HG03159 (cell line): ENCODE results near the gene VCL.
A peak's percentile ranks its signal among the peaks of the same experiment; 100 is the strongest.
"Not testable (repeated sequence)": the region's sequence is repeated elsewhere in the genome, so short reads cannot be mapped to it uniquely, and the experiment has no call there.

Experiments
- ATAC-seq: cut with Tn5 transposase; IDR thresholded peaks from one replicate; pipeline ENCODE4 v1.9.1; 2021; ENCODE audit warnings: mild to moderate bottlenecking, moderate library complexity; ENCODE audit not compliant: unreplicated experiment

The VCL gene

DNA sequence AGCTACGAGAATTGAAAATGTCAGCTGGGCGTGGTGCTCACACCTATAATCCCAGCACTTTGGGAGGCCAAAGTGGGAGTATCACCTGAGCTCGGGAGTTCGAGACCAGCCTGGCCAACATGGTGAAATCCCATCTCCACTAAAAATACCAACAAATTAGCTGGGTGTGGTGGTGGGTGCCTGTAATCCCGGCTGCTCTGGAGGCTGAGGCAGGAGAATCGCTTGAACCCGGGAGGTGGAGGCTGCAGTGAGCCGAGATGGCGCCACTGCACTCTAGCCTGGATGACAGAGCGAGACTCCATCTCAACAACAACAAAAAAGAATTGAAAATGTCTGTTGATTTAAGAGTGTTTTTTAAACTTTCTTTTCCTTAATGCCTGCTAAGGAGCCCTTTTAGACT, 149.1 kb downstream of the VCL start:
- not testable (repeated sequence) for ATAC-seq

DNA sequence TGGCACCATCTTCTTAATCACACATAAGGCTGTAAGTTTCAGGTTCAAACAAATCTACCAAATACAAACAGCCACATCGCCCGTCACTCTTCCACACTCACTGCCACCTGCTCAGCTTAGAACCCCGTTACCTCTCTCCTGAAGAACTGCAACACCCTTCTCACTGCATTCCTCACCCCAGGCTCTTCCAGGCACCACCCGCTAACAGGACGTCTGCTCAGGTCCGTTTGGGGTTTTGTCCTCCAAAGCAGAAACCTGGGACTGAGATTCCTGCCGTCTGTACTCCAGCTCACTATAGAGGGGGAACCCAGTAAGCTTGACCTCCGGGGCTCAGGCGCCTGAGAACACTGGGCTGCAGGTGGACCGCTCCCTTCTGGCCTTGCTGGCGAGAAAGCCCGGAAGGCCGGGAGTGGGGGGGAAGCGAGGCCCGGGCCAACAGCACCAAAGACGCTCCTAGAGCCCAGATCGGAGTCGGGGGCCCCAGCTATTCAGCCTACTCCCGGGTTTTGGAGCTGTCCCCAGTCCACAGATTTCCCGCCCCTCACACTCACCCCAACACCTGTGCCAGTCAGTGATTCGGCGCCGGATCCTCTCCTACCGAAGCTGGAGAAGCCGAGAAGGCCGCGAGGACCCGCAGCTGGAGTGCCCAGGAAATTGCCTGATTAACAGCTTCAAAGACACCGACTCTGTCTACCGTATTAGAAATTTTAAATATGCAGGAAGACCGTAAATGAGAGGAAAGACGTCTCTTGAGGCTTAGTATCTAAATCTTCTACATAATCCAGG, 152.5 kb downstream of the VCL start, which contains the start of gene AP3M1:
AP3M1 (minus strand) TSS at position 625 of the 786 bp plus-strand sequence. CDS start 12,449 bp downstream, outside the sequence.
- ATAC-seq = peak; percentile 35

DNA sequence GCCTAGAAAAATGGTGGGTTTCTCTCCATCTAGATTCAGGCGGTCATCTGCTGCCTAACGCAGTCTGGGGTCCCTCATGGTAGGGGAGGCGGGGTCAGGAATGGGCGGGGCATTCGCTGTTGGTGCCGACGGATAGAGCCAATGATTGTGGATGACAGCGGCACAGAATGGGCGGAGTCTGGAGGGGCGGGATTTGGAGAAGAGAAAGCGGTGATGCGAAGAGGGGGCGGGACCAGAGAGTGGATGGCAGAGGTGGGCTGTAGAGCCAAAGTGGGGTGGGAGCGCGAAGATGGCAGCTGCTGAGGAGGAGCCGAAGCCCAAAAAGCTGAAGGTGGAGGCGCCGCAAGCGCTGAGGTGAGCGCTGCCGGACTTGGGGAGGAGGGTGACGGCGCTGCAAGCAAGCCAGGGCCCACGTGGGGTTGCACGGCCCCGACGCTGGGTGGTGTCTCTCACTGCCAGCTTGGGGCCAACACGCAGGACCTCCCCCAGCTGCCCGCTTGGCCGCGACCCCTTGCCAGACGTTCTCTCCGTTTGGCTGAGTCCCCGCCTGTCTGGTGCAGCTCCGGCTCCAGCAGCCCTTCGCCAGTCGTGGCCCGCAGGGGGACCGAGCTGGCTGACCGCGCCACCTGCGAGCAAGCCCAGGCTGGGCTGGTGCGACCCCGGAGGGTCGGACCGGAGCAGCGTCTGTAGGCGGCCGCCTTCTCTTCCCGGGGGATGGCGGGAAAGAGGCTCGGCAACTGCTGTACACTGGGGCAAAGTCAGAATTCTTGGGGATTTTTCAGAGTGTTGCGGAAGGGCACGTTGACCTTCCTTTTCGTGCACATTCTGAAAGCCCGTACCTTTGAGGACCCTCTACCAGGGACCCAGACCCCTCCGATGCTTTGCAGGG, 153.3 kb downstream of the VCL start, which contains the start of gene ADK:
ADK (plus strand) TSS at position 232 of the 889 bp plus-strand sequence; CDS start at position 290, 58 bp downstream.
- ATAC-seq = peak; percentile 77

DNA sequence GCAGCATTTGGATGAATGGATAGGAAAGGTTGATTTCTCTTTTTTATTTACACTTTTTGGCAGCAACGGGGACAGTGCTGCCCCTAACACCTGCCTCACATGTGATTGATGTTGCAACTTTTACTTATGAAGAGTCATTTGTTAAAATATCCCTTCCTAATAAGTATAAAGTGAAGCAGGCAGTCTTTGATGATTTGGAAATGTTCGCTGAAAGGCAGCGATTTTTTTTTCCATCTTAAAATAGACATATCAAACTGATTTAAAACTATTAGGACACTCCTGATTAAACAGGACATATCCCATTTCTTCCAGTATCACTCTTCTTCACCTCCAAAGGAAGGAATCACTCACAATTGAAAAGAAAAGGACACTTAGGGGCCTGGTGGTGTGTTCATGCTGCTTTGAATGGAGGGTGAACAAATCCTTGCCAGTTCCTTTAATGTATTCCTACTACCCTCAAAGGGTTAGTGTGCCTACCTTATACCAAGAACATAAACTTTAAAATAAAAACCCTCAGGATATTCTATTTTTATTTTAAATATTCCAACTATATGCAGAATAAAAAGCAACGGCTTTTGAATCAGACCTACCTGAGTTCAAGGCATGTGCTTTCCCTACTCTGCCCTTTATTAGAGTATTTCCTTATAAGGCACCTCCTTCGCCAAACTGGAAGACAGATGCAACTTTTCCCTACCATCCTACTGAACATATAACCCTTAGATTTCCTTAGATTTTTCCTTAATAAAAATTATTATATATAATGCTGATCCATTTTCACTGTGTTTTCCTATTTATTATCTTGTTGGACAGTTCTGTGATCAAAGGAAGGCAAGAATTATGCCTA, 154.2 kb downstream of the VCL start:
- ATAC-seq = no peak

DNA sequence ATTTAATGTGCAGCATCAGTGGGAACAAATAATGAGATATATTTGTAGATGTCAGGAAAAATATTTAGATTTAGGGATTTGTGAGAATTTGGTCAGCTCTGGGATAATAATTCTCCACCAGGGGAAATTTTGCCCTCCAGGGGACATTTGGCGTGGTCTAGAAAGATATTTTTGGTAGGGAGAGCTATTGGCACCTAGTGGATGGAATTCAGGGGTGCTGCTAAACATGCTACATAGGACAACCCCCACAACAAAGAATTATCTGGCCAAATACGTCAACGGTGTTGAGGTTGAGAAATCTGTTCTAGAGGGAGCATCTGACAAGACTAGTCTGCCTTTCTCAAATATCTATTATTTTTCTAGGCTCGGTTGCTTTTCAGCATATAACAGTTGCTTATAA, 155.2 kb downstream of the VCL start:
- ATAC-seq = no peak

DNA sequence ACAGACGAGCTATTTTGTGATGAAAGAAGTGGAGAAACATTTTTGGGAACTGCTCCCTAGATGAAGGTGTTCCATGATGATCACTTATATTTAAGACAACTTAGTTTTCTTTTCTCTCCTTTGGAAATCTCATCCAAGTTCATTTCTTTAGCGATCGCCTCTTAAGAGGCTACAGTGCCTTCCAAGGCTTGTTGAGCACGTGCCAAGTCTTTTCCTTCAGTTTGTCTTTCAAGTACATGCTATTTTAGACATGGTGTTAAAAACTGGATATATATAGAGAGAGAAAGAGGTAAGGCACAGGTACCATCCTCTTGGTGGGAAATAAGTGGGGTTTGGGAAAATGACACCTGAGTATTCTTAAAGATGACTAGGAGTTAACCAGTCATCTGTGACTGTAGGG, 155.8 kb downstream of the VCL start:
- ATAC-seq = no peak

DNA sequence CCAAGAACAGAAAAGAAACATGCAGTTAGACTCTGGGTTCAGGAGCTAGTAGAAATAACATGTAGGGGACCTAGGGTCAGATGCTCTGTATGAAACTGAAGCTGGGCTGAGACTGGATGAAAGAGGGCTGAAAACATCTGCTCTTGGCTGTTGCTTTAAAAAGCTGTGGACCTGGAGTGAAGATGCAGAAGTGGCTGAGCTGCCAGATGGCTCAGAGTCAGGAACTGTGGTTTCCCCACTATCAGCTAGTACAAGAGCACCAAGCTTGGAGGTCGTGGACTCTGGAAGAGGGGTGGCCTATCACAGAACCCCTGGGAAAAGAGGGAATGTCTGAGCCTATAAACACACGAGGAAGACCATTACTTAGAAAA, 159.0 kb downstream of the VCL start:
- no peak for ATAC-seq

DNA sequence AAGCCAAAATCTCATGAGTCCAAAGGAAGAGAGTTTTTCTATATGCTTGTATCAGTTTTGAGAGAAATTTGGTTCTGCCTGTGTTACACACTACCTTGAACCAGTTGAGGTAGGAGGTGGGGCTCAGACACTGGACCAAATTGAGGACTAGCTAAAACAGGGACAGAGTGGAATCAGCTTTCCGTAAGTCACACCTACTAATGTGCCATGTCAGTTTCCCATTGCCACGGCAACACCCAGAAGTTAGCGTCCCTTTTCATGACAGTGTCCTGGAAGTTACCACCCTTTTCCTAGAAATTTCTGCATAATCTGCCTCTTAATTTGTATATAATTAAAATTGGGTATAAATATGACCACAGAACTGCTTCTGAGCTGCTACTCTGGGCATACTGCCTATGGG, 162.1 kb downstream of the VCL start:
- no peak for ATAC-seq

DNA sequence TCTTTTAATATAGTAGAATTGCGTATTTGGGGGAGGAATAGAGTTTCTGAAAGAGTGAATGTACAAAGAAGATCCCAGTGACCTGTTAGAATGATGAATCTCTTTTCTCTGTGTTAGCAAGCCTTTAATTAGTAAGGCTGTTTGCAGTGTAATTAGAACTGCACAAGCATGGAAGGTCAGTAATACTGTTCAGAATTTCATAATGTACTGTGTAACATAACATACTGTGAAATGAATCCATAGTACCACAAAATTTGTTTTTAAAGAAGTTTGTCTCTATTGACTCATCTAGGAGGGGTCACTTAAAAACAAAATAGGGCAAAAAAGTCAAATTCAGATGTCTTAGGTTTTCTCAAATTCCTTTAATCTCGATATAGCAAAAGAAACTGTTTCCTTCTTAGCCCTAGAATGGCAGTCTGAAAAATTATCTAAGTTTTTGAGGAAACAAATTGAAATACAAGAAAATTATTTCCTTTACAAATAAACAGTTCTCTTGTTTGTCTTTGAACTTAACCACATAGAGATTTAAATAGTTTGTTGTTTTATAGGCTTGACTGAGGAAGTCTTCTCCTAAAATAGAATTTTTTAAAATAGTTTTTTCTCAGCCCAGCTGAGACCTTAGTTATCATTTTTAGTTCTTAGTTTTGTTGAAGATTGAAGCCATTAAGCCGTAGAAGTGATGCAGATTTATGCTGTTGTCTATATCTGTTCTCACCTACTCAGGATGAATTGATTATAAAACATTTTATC, 165.6 kb downstream of the VCL start:
- ATAC-seq = no peak

DNA sequence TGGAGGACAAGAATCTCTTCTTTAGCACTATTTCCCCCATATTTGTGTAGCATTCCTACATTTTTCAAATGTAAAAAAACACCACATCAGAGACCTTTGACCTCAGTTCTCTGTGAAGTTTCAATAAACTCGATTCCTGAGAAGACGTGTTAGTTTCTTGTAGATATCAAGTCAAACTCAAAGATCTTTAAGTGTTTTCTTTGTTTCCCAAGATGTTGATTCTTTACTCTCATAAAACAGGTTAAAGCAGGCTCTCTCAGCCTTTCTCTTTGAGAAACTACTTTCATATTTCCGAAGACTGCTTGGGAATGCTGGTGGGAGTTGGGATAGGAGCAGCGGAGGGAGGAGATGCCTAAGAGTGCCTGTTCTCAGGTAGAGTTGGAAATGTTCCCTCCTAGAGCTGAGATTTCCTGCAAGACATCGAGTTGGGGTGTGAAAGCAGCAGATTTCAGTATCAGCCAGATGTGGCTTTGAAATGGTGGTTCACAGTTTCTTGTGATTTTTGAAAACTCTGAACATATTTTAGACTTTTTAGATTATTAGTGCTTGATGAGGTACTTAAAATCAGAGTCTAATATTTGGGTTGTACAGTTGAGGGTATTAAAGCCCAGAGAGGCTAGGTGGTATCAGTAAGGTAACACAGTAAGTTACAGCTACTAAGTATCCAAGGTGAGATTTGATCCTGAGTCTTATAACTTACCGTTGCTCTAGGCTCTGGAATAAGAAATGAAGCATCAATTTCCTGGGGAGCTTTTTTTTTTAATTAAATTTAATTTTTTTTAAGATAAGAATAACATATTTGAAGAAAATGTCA, 167.0 kb downstream of the VCL start:
- ATAC-seq = no peak

DNA sequence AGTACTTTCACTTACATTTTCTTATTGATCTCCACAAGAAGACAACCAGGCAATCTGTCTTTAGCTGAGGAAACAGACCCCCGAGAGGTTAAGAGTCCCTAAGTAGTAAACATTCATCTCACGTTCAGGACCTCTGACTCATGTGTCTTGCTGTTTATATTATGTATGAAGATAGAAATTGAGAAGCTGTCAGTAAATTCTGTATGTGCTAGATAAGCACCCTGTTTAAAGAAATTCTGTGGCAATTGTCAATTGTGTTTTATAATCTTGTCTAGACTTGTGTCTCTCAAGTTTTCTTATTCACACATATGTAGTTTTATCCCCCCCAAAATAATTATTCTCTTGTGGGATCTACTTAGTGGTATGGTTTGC, 167.6 kb downstream of the VCL start:
- no peak for ATAC-seq

DNA sequence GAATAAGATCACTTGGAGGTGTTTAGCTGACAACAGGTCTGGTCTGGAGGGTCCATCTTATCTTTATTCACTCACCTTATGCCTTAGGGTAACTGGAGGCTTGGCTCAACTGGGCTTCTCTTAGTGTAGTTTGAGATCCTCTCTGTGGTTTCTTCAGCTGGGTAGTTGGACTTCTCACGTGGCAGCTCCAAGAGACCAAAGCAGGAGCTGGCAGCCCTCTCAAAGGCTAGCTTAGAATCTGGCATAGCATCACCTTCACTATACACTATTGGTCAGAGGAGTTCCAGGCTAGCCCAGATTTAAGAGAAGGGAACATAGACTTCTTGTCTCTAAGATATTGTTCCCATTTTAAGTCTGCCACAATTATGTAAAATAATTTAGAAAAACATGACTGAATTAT, 169.5 kb downstream of the VCL start:
- ATAC-seq = no peak
